ENCODE data around the gene KREMEN1.

The KREMEN1 gene

GRCh38 chr22:29136782-29137700, 64.2 kb downstream of the KREMEN1 start:
- no peak for DNase-seq

GRCh38 chr22:29138556-29139305, 65.9 kb downstream of the KREMEN1 start:
- DNase-seq, result no peak

- DNase-seq, result no peak
Measured at GRCh38 chr22:29139965-29140782, 67.3 kb downstream of the KREMEN1 start.

- DNase-seq, result no peak
Measured at GRCh38 chr22:29141078-29141688, 68.3 kb downstream of the KREMEN1 start.

- DNase-seq, result no peak
Measured at GRCh38 chr22:29142116-29142515, 69.3 kb downstream of the KREMEN1 start.

- DNase-seq, result no peak
Measured at GRCh38 chr22:29143941-29144785, 71.3 kb downstream of the KREMEN1 start.

- no peak for DNase-seq
Measured at GRCh38 chr22:29144786-29145160, 71.9 kb downstream of the KREMEN1 start.

GRCh38 chr22:29145321-29146072, 72.7 kb downstream of the KREMEN1 start:
- no peak for DNase-seq

GRCh38 chr22:29146091-29146560, 73.3 kb downstream of the KREMEN1 start:
- no peak for DNase-seq

GRCh38 chr22:29146771-29147170, 73.9 kb downstream of the KREMEN1 start:
- no peak for DNase-seq

- no peak for DNase-seq
Measured at GRCh38 chr22:29147331-29147899, 74.6 kb downstream of the KREMEN1 start.

GRCh38 chr22:29148036-29148435, 75.2 kb downstream of the KREMEN1 start:
- DNase-seq, result no peak

- no peak for DNase-seq
Measured at GRCh38 chr22:29148826-29149225, 76.0 kb downstream of the KREMEN1 start.

GRCh38 chr22:29149841-29150555, 77.2 kb downstream of the KREMEN1 start:
- DNase-seq, result no peak

- DNase-seq, result no peak
Measured at GRCh38 chr22:29150701-29151100, 77.9 kb downstream of the KREMEN1 start.

GRCh38 chr22:29151316-29151715, 78.5 kb downstream of the KREMEN1 start:
- no peak for DNase-seq

GRCh38 chr22:29152045-29152953, 79.5 kb downstream of the KREMEN1 start:
- DNase-seq, result no peak

- DNase-seq, result no peak
Measured at GRCh38 chr22:29152954-29153719, 80.3 kb downstream of the KREMEN1 start.
